H9 (cell line): ENCODE data around the gene TXNDC11. TPM values are rescaled to one million over a fixed set of nuclear protein-coding genes. Genes with fewer than 3 reads are reported as not detected.

Experiments used
- DNase-seq: peaks from one replicate; pipeline ENCODE4 v3.0.0-alpha.2; 2017
- H2AFZ ChIP-seq: one replicate; pipeline ENCODE4 v1.6.1; 2013; ENCODE audit warnings: mild to moderate bottlenecking, low read length, control low read depth, moderate library complexity
- H2AK5ac ChIP-seq: 2 replicates; pipeline ENCODE4 v1.6.1; 2013; ENCODE audit warnings: low read length, control low read depth, mixed read lengths; ENCODE audit not compliant: insufficient read length
- H2BK120ac ChIP-seq: one replicate; pipeline ENCODE4 v1.6.1; 2013; ENCODE audit warnings: low read depth, mild to moderate bottlenecking, low read length, control low read depth, inconsistent platforms; ENCODE audit not compliant: poor library complexity, severe bottlenecking
- H2BK12ac ChIP-seq: 2 replicates; pipeline ENCODE4 v1.6.1; 2013; ENCODE audit warnings: low read length, control low read depth, mixed read lengths, low read depth; ENCODE audit not compliant: insufficient read length
- H2BK15ac ChIP-seq: 2 replicates; pipeline ENCODE4 v1.6.1; 2013; ENCODE audit warnings: low read depth, low read length, control low read depth
- H2BK20ac ChIP-seq: one replicate; pipeline ENCODE4 v1.6.1; 2013; ENCODE audit warnings: low read depth, mild to moderate bottlenecking, low read length, control low read depth, inconsistent platforms; ENCODE audit not compliant: poor library complexity, severe bottlenecking
- H2BK5ac ChIP-seq: 2 replicates; pipeline ENCODE4 v1.6.1; 2013; ENCODE audit warnings: low read length, control low read depth, mixed read lengths; ENCODE audit not compliant: insufficient read length
- H3K14ac ChIP-seq: 2 replicates; pipeline ENCODE4 v1.6.1; 2013; ENCODE audit warnings: low read length, control low read depth; ENCODE audit not compliant: insufficient read depth
- H3K18ac ChIP-seq: 2 replicates; pipeline ENCODE4 v1.6.1; 2013; ENCODE audit warnings: low read depth, mild to moderate bottlenecking, mixed read lengths, low read length, control low read depth; ENCODE audit not compliant: insufficient read length
- H3K23ac ChIP-seq: 2 replicates; pipeline ENCODE4 v1.6.1; 2013; ENCODE audit warnings: low read length, control low read depth, mixed read lengths, low read depth; ENCODE audit not compliant: insufficient read length
- H3K23me2 ChIP-seq: 2 replicates; pipeline ENCODE4 v1.6.1; 2013; ENCODE audit warnings: low read depth, mild to moderate bottlenecking, mixed read lengths, low read length, control low read depth; ENCODE audit not compliant: insufficient read length, poor library complexity, severe bottlenecking
- H3K27ac ChIP-seq: 2 replicates; pipeline ENCODE4 v1.5.1; 2013; ENCODE audit warnings: low read length, control low read depth, mixed read lengths, low read depth; ENCODE audit not compliant: insufficient read length
- H3K27me3 ChIP-seq: 2 replicates; pipeline ENCODE4 v1.6.1; 2013; ENCODE audit warnings: low read length, control low read depth, inconsistent platforms; ENCODE audit not compliant: insufficient read depth
- H3K4ac ChIP-seq: 2 replicates; pipeline ENCODE4 v1.6.1; 2013; ENCODE audit warnings: low read depth, mild to moderate bottlenecking, control low read depth, inconsistent platforms, low read length, moderate library complexity
- H3K4me1 ChIP-seq: 2 replicates; pipeline ENCODE4 v1.6.1; 2013; ENCODE audit warnings: low read length, control low read depth, inconsistent platforms; ENCODE audit not compliant: insufficient read depth
- H3K4me2 ChIP-seq: 2 replicates; pipeline ENCODE4 v1.6.1; 2013; ENCODE audit warnings: low read length, control low read depth, mixed read lengths; ENCODE audit not compliant: insufficient read length, insufficient read depth
- H3K56ac ChIP-seq: 2 replicates; pipeline ENCODE4 v1.6.1; 2013; ENCODE audit warnings: low read depth, mild to moderate bottlenecking, mixed read lengths, low read length, control low read depth; ENCODE audit not compliant: insufficient read length
- H3K79me1 ChIP-seq: 2 replicates; pipeline ENCODE4 v1.6.1; 2013; ENCODE audit warnings: low read depth, mild to moderate bottlenecking, moderate library complexity, low read length, control low read depth, inconsistent platforms; ENCODE audit not compliant: insufficient read depth, poor library complexity, severe bottlenecking
- H3K79me2 ChIP-seq: 2 replicates; pipeline ENCODE4 v1.6.1; 2013; ENCODE audit warnings: low read length, control low read depth, inconsistent platforms; ENCODE audit not compliant: insufficient read depth
- H3K9ac ChIP-seq: 2 replicates; pipeline ENCODE4 v1.6.1; 2013; ENCODE audit warnings: low read length, control low read depth, mixed read lengths; ENCODE audit not compliant: insufficient read length; ENCODE audit errors: extremely low read depth
- H3K9me3 ChIP-seq: one replicate; pipeline ENCODE4 v1.6.1; 2013; ENCODE audit warnings: low read depth, low read length, inconsistent platforms; ENCODE audit not compliant: control insufficient read depth
- H3T11ph ChIP-seq: one replicate; pipeline ENCODE4 v1.6.1; 2013; ENCODE audit warnings: mild to moderate bottlenecking, low read length, control low read depth, inconsistent platforms
- H4K20me1 ChIP-seq: one replicate; pipeline ENCODE4 v1.6.1; 2013; ENCODE audit not compliant: control insufficient read depth, insufficient read length, insufficient read depth
- H4K5ac ChIP-seq: 2 replicates; pipeline ENCODE4 v1.6.1; 2013; ENCODE audit warnings: low read depth, mild to moderate bottlenecking, mixed read lengths, low read length, control low read depth; ENCODE audit not compliant: insufficient read length
- H4K8ac ChIP-seq: replicated peaks from 2 replicates; pipeline ENCODE4 v1.6.1; 2013; ENCODE audit warnings: low read length, control low read depth, mixed read lengths, low read depth; ENCODE audit not compliant: insufficient read length
- H4K91ac ChIP-seq: 2 replicates; pipeline ENCODE4 v1.6.1; 2013; ENCODE audit warnings: low read depth, mild to moderate bottlenecking, moderate library complexity, mixed read lengths, low read length, control low read depth; ENCODE audit not compliant: insufficient read length
- H3K27ac Mint-ChIP-seq, 3 experiments: 2 replicates in 2 of 3; 3 replicates in 1 of 3; pipeline ENCODE4 v1.8.0; 2020 to 2021; ENCODE audit warnings: mixed read lengths in 3 of 3, mild to moderate bottlenecking in 1 of 3, moderate library complexity in 1 of 3
- H3K27me3 Mint-ChIP-seq: 2 replicates; pipeline ENCODE4 v1.8.0; 2021; ENCODE audit warnings: low read depth, mild to moderate bottlenecking, moderate library complexity, mixed read lengths
- H3K36me3 Mint-ChIP-seq, 3 experiments: 2 replicates in 2 of 3; 3 replicates in 1 of 3; pipeline ENCODE4 v1.8.0; 2020 to 2021; ENCODE audit warnings: low read depth in 3 of 3, mixed read lengths in 3 of 3; ENCODE audit not compliant: insufficient read depth in 1 of 3
- H3K4me1 Mint-ChIP-seq, 2 experiments: 2 replicates each; pipeline ENCODE4 v1.8.0; 2020; ENCODE audit warnings: mixed read lengths in 2 of 2
- H3K4me3 Mint-ChIP-seq, 2 experiments: 2 replicates in 1 of 2; 3 replicates in 1 of 2; pipeline ENCODE4 v1.8.0; 2020 to 2021; ENCODE audit warnings: mild to moderate bottlenecking in 2 of 2, mixed read lengths in 2 of 2, moderate library complexity in 1 of 2
- H3K9me3 Mint-ChIP-seq, 2 experiments: 2 replicates in 1 of 2; 3 replicates in 1 of 2; pipeline ENCODE4 v1.8.0; 2020; ENCODE audit warnings: mild to moderate bottlenecking in 2 of 2, mixed read lengths in 2 of 2, moderate library complexity in 1 of 2
- CTCF ChIP-seq: fragments of 200-600 bp; sonication (generic); conservative IDR thresholded peaks from 3 replicates; pipeline ENCODE4 v1.8.0; 2021; ENCODE audit warnings: antibody characterized with exemption, mild to moderate bottlenecking
- WGBS: extraction: QIAGEN DNeasy Blood & Tissue Kit; methylation state at CpG from one replicate; pipeline ENCODE4 v1.1.7; 2013; ENCODE audit warnings: missing lambda C conversion rate, low lambda C conversion rate, mixed read lengths; ENCODE audit not compliant: insufficient read length; ENCODE audit errors: extremely low coverage; 5-methylcytosine and 5-hydroxymethylcytosine counted together
- total RNA-seq: library from RNA; stranded (reverse); gene quantifications from 2 replicates; pipeline ENCODE4 v1.2.1, GENCODE V29; 2021

Gene TXNDC11
- total RNA-seq, 1 experiment from 2014 or later = 12.2 TPM

- Mint-ChIP-seq H3K4me1 (no peaks in the 10 kb centered on the region), H3K4me3 (no peak overlapping the region), H3K9me3 (no peaks in the 10 kb centered on the region), H3K27me3 (no peaks in the 10 kb centered on the region), H3K27ac (no peak overlapping the region; a peak in 1 of 7 replicates), H3K36me3 (peaks cover 22 to 77% (median 66%) of the 10 kb centered on the region in 3 experiments)
- no peak overlapping the region for H3K23ac ChIP-seq
- TF ChIP-seq CTCF = no peak
- H2BK5ac ChIP-seq = no peak overlapping the region
- no peaks in the 10 kb centered on the region for H4K20me1 ChIP-seq
- H3K23me2 ChIP-seq = no peaks in the 10 kb centered on the region
- H3K79me1 ChIP-seq = no peaks in the 10 kb centered on the region
- no peak overlapping the region for H2BK20ac ChIP-seq
- WGBS = no CpG with 5 or more reads among the region's 7 CpGs
- no peak overlapping the region for H2BK15ac ChIP-seq
- no peaks in the 10 kb centered on the region for H3K4me1 ChIP-seq
- H3K79me2 ChIP-seq = no peaks in the 10 kb centered on the region
- no peaks in the 10 kb centered on the region for H3K9me3 ChIP-seq
- no peak overlapping the region for H3K4me2 ChIP-seq
- no peak overlapping the region for H2AK5ac ChIP-seq
- H3K14ac ChIP-seq = no peak overlapping the region
- no peak overlapping the region for H3K56ac ChIP-seq
- H3T11ph ChIP-seq = no peak overlapping the region
- no peak overlapping the region for H2BK12ac ChIP-seq
- H3K27me3 ChIP-seq = no peaks in the 10 kb centered on the region
- no peak overlapping the region for H2AFZ ChIP-seq
- H3K18ac ChIP-seq = no peak overlapping the region
- H2BK120ac ChIP-seq = no peak overlapping the region
- H3K9ac ChIP-seq = no peak overlapping the region
- no peak overlapping the region for H4K91ac ChIP-seq
- no peak overlapping the region for H3K27ac ChIP-seq
- no peak overlapping the region for H4K8ac ChIP-seq
- no peak overlapping the region for H3K4ac ChIP-seq
- H4K5ac ChIP-seq = no peak overlapping the region
- DNase-seq = no peak
Observed at GRCh38 chr16:11768849-11769248, 26.2 kb upstream of the TXNDC11 start.
